ENCODE results near the gene DTHD1. TPM values are rescaled to one million over a fixed set of nuclear protein-coding genes. Genes with fewer than 3 reads are reported as not detected.

DTHD1 gene
- total RNA-seq, 1 donor from 2014 or later = not detected

DNA sequence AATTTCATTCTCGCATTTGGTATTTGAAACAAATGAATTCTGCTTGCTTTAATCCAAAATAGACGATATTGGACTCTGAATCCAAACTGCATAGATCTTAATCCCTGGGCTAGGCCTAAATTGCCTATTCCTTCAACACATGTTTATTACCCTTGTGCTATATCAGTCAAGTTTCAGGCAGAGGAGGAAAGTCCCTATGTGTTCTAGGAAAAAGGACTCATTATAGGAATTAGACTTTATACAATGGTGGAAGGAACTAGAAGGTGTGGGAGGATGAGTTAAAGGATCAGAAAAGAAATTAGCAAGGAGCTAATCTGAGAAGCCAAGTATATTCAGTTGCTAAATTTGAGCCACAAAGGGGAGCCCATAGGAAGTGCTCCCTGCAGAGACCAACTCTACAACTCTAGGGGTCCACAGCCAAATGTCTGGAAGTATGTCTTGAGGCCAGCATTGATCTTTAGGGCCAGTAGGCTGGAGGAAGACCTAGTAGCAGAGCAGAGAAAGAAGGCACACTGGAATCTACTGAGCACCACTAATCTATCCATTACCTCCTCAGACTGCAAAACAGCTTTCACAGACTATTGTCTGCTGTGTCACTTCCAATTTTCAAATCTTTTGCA lies 17.1 kb upstream of the DTHD1 start:
- no peak overlapping the region for H3K4me3 Mint-ChIP-seq
- no peaks in the 10 kb centered on the region for H3K36me3 Mint-ChIP-seq
- no peak overlapping the region for H3K27ac Mint-ChIP-seq
- no peak for DNase-seq (ENCODE audit: low spot score in 2 of 2, unreplicated experiment in 2 of 2)
- no peak for TF ChIP-seq CTCF (IDR thresholded peaks at IDR 0.05; ENCODE audit: unreplicated experiment)
- no peaks in the 10 kb centered on the region for H3K27me3 Mint-ChIP-seq (ENCODE audit: low read depth)
- H3K4me1 Mint-ChIP-seq = no peaks in the 10 kb centered on the region
- no peaks in the 10 kb centered on the region for H3K9me3 Mint-ChIP-seq

- TF ChIP-seq CTCF (IDR thresholded peaks at IDR 0.05; ENCODE audit: unreplicated experiment) = no peak
- no peak for DNase-seq (ENCODE audit: low spot score in 2 of 2, unreplicated experiment in 2 of 2)
- Mint-ChIP-seq H3K36me3 (no peaks in the 10 kb centered on the region), H3K27me3 (ENCODE audit: low read depth) (no peaks in the 10 kb centered on the region), H3K9me3 (no peaks in the 10 kb centered on the region), H3K4me1 (no peaks in the 10 kb centered on the region), H3K27ac (no peak overlapping the region), H3K4me3 (no peak overlapping the region)
Measured at GRCh38 chr4:36267486-36268268, 13.7 kb upstream of the DTHD1 start.

DNA sequence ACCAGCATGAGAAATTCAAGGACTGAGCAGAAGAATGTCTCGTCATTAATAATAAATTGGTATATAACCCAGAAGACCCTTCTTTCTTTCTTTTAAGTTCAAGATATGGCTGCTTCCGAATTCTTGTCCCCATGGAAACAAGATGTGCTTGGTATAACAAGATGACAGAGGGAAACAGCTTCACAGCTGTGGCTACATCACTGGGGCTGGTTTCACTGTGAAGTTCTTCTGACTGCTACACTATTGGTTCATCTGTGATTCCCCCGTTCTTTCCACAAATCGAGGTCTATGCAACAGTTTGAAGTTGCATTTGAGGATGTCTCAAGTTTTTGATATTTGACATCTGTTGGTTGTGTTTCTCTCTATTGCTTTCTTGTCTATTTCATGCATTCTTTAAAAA lies 12.3 kb upstream of the DTHD1 start:
- Mint-ChIP-seq H3K27me3 (ENCODE audit: low read depth) (no peaks in the 10 kb centered on the region), H3K4me1 (peaks cover under 1% of the 10 kb centered on the region), H3K27ac (no peak overlapping the region), H3K36me3 (no peaks in the 10 kb centered on the region), H3K9me3 (no peaks in the 10 kb centered on the region), H3K4me3 (no peak overlapping the region)
- no peak for DNase-seq (ENCODE audit: low spot score in 2 of 2, unreplicated experiment in 2 of 2)
- no peak for TF ChIP-seq CTCF (IDR thresholded peaks at IDR 0.05; ENCODE audit: unreplicated experiment)

DNA sequence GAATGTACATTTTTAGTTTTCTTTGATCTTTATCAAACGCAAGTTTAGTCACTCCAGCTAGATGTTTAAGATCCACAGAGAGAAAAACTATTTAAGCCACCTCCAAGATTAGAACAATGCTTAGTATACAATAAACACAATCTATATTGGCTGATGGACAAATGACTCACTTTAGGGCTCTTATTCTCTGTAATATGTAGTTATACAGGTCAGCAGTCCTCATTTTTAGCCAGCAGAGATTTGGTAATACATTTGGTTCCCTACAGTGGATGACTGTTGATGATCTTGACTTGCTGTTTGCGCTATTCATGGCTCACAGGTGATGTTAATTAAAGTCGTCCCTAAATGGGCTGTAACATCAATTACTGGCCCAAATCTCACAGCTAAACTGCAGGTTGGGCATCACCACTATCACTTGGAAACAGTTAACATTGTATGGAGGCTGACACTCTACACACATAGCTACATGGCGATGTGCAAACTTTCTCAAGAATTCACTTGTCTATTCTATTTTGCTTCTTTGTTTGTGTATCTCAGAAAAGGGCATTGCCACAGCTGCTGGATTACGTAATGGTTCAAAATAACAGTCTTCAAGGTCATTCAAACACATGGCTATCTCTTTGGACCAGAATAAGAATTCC lies 11.8 kb upstream of the DTHD1 start:
- Mint-ChIP-seq H3K27me3 (ENCODE audit: low read depth) (no peaks in the 10 kb centered on the region), H3K4me1 (peaks cover 2% of the 10 kb centered on the region), H3K9me3 (no peaks in the 10 kb centered on the region), H3K4me3 (no peak overlapping the region), H3K36me3 (no peaks in the 10 kb centered on the region), H3K27ac (no peak overlapping the region)
- TF ChIP-seq CTCF (IDR thresholded peaks at IDR 0.05; ENCODE audit: unreplicated experiment) = no peak
- no peak for DNase-seq (ENCODE audit: low spot score in 2 of 2, unreplicated experiment in 2 of 2)

DNA sequence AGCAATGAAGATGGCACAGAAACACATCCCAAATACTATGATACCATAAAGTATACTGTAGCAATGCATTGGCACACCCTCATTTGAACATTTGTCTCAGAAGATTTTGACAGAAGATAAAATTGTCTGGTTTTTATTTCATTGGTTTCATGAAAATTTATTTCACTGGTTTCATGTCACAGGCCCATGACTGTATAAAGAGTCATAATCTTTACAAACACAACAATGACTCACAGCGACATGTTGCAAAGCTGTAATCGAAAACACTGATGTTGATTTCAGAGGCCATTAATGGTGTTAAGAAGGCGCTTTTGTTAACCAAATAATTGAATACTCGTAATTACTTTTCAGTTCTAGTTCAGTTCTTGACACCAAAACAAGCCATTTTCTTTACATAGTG lies 8.1 kb upstream of the DTHD1 start:
- TF ChIP-seq CTCF (IDR thresholded peaks at IDR 0.05; ENCODE audit: unreplicated experiment) = no peak
- peaks cover 2% of the 10 kb centered on the region for H3K4me1 Mint-ChIP-seq
- no peaks in the 10 kb centered on the region for H3K36me3 Mint-ChIP-seq

More for the DNA sequence above, 8.1 kb upstream of the DTHD1 start:
- Mint-ChIP-seq H3K4me3 (no peak overlapping the region), H3K27me3 (ENCODE audit: low read depth) (peaks cover 1% of the 10 kb centered on the region), H3K27ac (no peak overlapping the region), H3K9me3 (no peaks in the 10 kb centered on the region)
- no peak for DNase-seq (ENCODE audit: low spot score in 2 of 2, unreplicated experiment in 2 of 2)

All from mesothelial cell of epicardium (in vitro differentiated cells).